Measurements from ENCODE around the gene HIF1A. TPM values are rescaled to one million over a fixed set of nuclear protein-coding genes. Genes with fewer than 3 reads are reported as not detected.

HIF1A gene
- total and polyA plus RNA-seq, 2 of the 13 experiments (the other 11 are each of a cell fraction or from before 2014, with no cell fraction given): 41.0 to 126 TPM

DNA sequence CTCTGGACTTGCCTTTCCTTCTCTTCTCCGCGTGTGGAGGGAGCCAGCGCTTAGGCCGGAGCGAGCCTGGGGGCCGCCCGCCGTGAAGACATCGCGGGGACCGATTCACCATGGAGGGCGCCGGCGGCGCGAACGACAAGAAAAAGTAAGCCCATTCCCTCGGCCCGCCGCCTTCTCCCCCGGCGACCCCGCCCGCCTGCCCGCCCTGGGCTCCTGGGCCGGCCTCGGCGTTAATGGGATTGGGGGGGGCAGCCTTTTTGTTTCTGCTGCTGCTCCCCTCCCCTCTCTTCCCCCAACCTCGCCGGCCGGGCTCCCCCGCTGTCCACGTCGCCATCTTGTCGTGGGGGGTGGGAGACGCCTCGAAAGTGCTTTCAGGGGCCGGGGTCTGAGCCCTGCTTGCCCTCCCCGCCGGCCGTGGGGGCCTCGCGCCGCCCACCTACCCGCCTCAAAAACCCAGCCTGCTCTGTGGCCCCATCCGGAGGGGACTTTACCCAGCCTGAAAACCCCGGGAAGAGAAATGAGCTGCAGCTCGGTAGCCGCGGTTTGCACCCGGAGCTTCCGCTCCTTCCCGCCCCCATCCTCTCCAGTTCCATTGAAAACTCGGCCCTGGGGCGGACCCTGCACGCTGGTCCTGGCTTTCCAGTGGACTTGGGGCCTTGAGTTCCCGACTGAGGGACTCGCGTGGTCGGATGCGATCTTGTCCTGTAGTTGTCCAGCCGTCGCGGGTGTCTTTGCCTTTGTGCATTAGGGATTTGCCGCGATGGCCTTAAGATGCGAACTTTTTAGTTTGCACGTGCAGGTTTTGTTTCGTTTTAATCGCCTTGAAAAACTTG, 598 bp downstream of the HIF1A start (continued):
- TF ChIP-seq KDM5B (CRISPR knock-in tag; IDR thresholded peaks at IDR 0.05; ENCODE audit: borderline replicate concordance) (peak; percentile 42; the same call in 1 of the 2 replicates), PHB2 (IDR thresholded peaks at IDR 0.05; ENCODE audit: partially characterized antibody) (no peak), ZNF570 (CRISPR knock-in tag; IDR thresholded peaks at IDR 0.05; ENCODE audit: borderline replicate concordance) (no peak), NFATC3 (CRISPR knock-in tag; IDR thresholded peaks at IDR 0.05) (no peak), RFXAP (CRISPR knock-in tag; IDR thresholded peaks at IDR 0.05; ENCODE audit: borderline replicate concordance) (0 out of 2 replicates have a peak, but pooled peaks have one; percentile 47), HES4 (CRISPR knock-in tag; IDR thresholded peaks at IDR 0.05; ENCODE audit: borderline replicate concordance) (no peak), ZBTB42 (CRISPR knock-in tag; IDR thresholded peaks at IDR 0.05) (no peak), ZNF629 (CRISPR knock-in tag; conservative IDR thresholded peaks at IDR 0.05) (peak; percentile 37; the same call in 1 of the 2 replicates), SP5 (CRISPR knock-in tag; IDR thresholded peaks at IDR 0.05; ENCODE audit: borderline replicate concordance, low read depth) (no peak), HNF4A (CRISPR knock-in tag; IDR thresholded peaks at IDR 0.05) (peak; percentile 45), SOX6 (IDR thresholded peaks at IDR 0.05) (no peak), SOX6 (CRISPR knock-in tag; IDR thresholded peaks at IDR 0.05) (no peak), PHF21A (CRISPR knock-in tag; IDR thresholded peaks at IDR 0.05) (no peak), NR2C2 (CRISPR knock-in tag; IDR thresholded peaks at IDR 0.05; ENCODE audit: borderline replicate concordance) (no peak), ZNF670 (CRISPR knock-in tag; IDR thresholded peaks at IDR 0.05; ENCODE audit: borderline replicate concordance) (peak; percentile 83; the same call in 1 of the 2 replicates), KMT2B (CRISPR knock-in tag; IDR thresholded peaks at IDR 0.05) (no peak), JARID2 (CRISPR knock-in tag; IDR thresholded peaks at IDR 0.05; ENCODE audit: insufficient replicate concordance) (no peak), RNF2 (conservative IDR thresholded peaks at IDR 0.05; ENCODE audit: low read depth) (no peak), STAT5B (CRISPR knock-in tag; IDR thresholded peaks at IDR 0.05) (no peak), BRCA1 (CRISPR knock-in tag; IDR thresholded peaks at IDR 0.05) (no peak), ZFP36 (IDR thresholded peaks at IDR 0.05; ENCODE audit: borderline replicate concordance, low read depth, low read length, partially characterized antibody) (no peak), ZNF792 (CRISPR knock-in tag; IDR thresholded peaks at IDR 0.05) (no peak), ZFY (CRISPR knock-in tag; IDR thresholded peaks at IDR 0.05) (peak; percentile 58), HIVEP1 (CRISPR knock-in tag; IDR thresholded peaks at IDR 0.05) (no peak), MAZ (IDR thresholded peaks at IDR 0.05; ENCODE audit: borderline replicate concordance, low read depth, low read length) (0 out of 2 replicates have a peak, but pooled peaks have one; percentile 13), MAZ (CRISPR knock-in tag; IDR thresholded peaks at IDR 0.05; ENCODE audit: low read depth) (no peak)
- TF ChIP-seq, protein P1, sequence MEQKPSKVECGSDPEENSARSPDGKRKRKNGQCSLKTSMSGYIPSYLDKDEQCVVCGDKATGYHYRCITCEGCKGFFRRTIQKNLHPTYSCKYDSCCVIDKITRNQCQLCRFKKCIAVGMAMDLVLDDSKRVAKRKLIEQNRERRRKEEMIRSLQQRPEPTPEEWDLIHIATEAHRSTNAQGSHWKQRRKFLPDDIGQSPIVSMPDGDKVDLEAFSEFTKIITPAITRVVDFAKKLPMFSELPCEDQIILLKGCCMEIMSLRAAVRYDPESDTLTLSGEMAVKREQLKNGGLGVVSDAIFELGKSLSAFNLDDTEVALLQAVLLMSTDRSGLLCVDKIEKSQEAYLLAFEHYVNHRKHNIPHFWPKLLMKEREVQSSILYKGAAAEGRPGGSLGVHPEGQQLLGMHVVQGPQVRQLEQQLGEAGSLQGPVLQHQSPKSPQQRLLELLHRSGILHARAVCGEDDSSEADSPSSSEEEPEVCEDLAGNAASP (CRISPR knock-in tag; IDR thresholded peaks at IDR 0.05; ENCODE audit: borderline replicate concordance): no peak
- TF ChIP-seq, protein P2, sequence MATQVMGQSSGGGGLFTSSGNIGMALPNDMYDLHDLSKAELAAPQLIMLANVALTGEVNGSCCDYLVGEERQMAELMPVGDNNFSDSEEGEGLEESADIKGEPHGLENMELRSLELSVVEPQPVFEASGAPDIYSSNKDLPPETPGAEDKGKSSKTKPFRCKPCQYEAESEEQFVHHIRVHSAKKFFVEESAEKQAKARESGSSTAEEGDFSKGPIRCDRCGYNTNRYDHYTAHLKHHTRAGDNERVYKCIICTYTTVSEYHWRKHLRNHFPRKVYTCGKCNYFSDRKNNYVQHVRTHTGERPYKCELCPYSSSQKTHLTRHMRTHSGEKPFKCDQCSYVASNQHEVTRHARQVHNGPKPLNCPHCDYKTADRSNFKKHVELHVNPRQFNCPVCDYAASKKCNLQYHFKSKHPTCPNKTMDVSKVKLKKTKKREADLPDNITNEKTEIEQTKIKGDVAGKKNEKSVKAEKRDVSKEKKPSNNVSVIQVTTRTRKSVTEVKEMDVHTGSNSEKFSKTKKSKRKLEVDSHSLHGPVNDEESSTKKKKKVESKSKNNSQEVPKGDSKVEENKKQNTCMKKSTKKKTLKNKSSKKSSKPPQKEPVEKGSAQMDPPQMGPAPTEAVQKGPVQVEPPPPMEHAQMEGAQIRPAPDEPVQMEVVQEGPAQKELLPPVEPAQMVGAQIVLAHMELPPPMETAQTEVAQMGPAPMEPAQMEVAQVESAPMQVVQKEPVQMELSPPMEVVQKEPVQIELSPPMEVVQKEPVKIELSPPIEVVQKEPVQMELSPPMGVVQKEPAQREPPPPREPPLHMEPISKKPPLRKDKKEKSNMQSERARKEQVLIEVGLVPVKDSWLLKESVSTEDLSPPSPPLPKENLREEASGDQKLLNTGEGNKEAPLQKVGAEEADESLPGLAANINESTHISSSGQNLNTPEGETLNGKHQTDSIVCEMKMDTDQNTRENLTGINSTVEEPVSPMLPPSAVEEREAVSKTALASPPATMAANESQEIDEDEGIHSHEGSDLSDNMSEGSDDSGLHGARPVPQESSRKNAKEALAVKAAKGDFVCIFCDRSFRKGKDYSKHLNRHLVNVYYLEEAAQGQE (IDR thresholded peaks at IDR 0.05; ENCODE audit: borderline replicate concordance in 1 of 2, low read depth in 1 of 2, low read length in 2 of 2): peak in 1 of 2 experiments; percentile 30; a peak in 1 of 4 replicates

Measured in HepG2 (cell line).